ENCODE results near the gene VPS35L. TPM values are rescaled to one million over a fixed set of nuclear protein-coding genes. Genes with fewer than 3 reads are reported as not detected.

VPS35L gene
- total RNA-seq, 2 experiments from 2014 or later = 25.8 to 28.3 TPM

DNA sequence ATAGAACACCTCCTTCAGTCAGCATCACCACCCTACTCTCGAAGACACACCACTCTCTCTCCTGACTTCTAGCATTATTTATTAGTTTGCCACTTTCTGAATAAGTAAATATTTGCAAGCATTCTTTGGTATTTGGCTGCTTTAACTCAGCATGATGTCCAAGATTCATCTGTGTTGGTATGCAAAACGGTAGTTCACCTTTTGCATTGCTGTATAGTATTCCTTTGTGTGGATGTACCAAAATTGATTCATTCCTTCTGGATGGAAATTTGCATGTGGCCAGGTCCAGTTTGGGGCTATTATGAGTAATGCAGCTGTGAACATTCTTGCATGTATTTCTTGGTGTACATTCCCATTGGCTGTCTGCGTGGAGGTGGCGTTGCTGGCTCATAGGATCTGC, 129.7 kb downstream of the VPS35L start:
- H3K4me1 ChIP-seq (ENCODE audit: insufficient read depth, low read length) = peaks cover 25% of the 10 kb centered on the region
- no peaks in the 10 kb centered on the region for H3K9me3 Mint-ChIP-seq
- TF ChIP-seq, protein P1, sequence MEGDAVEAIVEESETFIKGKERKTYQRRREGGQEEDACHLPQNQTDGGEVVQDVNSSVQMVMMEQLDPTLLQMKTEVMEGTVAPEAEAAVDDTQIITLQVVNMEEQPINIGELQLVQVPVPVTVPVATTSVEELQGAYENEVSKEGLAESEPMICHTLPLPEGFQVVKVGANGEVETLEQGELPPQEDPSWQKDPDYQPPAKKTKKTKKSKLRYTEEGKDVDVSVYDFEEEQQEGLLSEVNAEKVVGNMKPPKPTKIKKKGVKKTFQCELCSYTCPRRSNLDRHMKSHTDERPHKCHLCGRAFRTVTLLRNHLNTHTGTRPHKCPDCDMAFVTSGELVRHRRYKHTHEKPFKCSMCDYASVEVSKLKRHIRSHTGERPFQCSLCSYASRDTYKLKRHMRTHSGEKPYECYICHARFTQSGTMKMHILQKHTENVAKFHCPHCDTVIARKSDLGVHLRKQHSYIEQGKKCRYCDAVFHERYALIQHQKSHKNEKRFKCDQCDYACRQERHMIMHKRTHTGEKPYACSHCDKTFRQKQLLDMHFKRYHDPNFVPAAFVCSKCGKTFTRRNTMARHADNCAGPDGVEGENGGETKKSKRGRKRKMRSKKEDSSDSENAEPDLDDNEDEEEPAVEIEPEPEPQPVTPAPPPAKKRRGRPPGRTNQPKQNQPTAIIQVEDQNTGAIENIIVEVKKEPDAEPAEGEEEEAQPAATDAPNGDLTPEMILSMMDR (IDR thresholded peaks at IDR 0.05) = no peak
- H3K9me3 ChIP-seq (ENCODE audit: control insufficient read depth in 1 of 2, insufficient read depth in 1 of 2, low read length in 2 of 2) = peaks cover 4 to 5% of the 10 kb centered on the region in 2 experiments
- H3K4me3 ChIP-seq (ENCODE audit: low read length) = no peak overlapping the region
- no peak overlapping the region for H3K27ac Mint-ChIP-seq
- peaks cover 83% of the 10 kb centered on the region for H3K36me3 Mint-ChIP-seq (ENCODE audit: low read depth)
- DNase-seq (no peak), ATAC-seq (ENCODE audit: poor library complexity) (no peak)
- no peak overlapping the region for H3K27ac ChIP-seq (ENCODE audit: low read depth in 1 of 2, low read length in 2 of 2)
- CTCF ChIA-PET = no interaction called here
- H3K27me3 Mint-ChIP-seq = no peaks in the 10 kb centered on the region
- no peak overlapping the region for H3K4me3 Mint-ChIP-seq
- intact Hi-C loops (cut with DNase I, micrococcal nuclease) = no loop called here
- H3K36me3 ChIP-seq (ENCODE audit: insufficient read depth, low read length) = peaks cover 59% of the 10 kb centered on the region
- POLR2A ChIA-PET = no interaction called here
- H3K4me1 Mint-ChIP-seq (ENCODE audit: low read depth) = peaks cover 30% of the 10 kb centered on the region
- no peaks in the 10 kb centered on the region for H3K27me3 ChIP-seq (ENCODE audit: control insufficient read depth in 1 of 2, insufficient read depth in 2 of 2, low read length in 2 of 2)

DNA sequence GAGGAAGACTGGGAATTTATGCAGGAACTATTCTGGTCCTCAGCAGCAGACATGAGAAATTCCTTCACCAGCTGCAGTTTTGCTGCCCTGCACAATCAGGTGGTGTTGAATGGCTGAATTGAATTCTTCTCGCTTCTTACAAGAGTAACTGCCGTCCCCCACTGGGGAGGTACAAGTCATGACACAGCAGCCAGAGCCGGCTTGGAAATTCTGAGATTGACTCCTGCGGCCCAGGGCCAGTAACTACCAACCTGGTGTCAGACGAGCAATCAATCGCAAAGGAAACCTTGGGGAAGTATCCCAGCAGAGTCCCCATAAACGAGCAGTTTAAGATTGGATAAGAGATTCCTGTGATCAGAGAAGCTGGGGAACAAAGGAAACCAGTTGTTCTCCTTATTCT, 131.8 kb downstream of the VPS35L start:
- H3K27me3 Mint-ChIP-seq = no peaks in the 10 kb centered on the region
- peaks cover 4 to 5% of the 10 kb centered on the region in 2 experiments for H3K9me3 ChIP-seq (ENCODE audit: control insufficient read depth in 1 of 2, insufficient read depth in 1 of 2, low read length in 2 of 2)
- no peaks in the 10 kb centered on the region for H3K27me3 ChIP-seq (ENCODE audit: control insufficient read depth in 1 of 2, insufficient read depth in 2 of 2, low read length in 2 of 2)
- H3K36me3 ChIP-seq (ENCODE audit: insufficient read depth, low read length) = peaks cover 51% of the 10 kb centered on the region
- H3K4me1 Mint-ChIP-seq (ENCODE audit: low read depth) = peaks cover 37% of the 10 kb centered on the region
- peaks cover 38% of the 10 kb centered on the region for H3K4me1 ChIP-seq (ENCODE audit: insufficient read depth, low read length)
- ChIA-PET POLR2A (no interaction called here), CTCF (no interaction called here)
- intact Hi-C loops (cut with DNase I, micrococcal nuclease) = no loop called here
- no peak for DNase-seq
- H3K4me3 ChIP-seq (ENCODE audit: low read length) = no peak overlapping the region
- peaks cover 78% of the 10 kb centered on the region for H3K36me3 Mint-ChIP-seq (ENCODE audit: low read depth)
- TF ChIP-seq, protein P1 (IDR thresholded peaks at IDR 0.05) = no peak
- no peak overlapping the region for H3K4me3 Mint-ChIP-seq
- no peak for ATAC-seq (ENCODE audit: poor library complexity)
- H3K27ac Mint-ChIP-seq = no peak overlapping the region
- H3K9me3 Mint-ChIP-seq = no peaks in the 10 kb centered on the region
- no peak overlapping the region for H3K27ac ChIP-seq (ENCODE audit: low read depth in 1 of 2, low read length in 2 of 2)

DNA sequence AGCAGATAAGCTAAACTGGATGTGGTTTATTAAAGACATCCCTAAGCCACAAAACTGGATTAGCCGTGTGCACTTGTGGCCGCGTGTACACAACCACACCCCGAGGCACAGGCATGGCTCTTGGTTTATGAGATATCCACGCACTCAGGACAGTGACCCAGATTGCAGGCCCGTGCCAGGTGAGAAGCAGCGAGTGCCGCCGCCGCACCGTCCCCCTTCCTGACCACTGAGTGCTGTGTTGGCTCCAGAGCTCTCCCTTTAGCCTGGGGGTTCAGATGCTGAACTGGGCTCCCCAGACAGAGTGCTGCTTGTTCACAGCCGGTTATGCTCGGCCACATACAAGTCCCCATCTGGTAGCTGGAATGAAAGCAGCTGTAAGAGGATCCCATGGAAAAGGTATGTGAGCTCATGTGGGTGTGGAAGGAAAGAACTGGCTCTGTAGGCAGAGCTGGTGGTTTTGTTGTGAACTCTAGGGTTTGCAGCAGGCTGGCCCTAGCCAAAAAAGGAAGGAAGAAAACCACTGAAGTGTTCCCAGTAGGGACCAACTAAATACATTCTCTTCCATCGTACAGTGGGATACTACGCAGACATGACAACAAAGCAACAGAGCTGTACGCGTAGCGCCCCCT, 133.0 kb downstream of the VPS35L start:
- intact Hi-C loops (cut with DNase I, micrococcal nuclease) = no loop called here
- DNase-seq (peak in 1 of 14 experiments; percentile 16), ATAC-seq (ENCODE audit: poor library complexity) (no peak)
- H3K36me3 Mint-ChIP-seq (ENCODE audit: low read depth) = peaks cover 71% of the 10 kb centered on the region
- no peaks in the 10 kb centered on the region for H3K9me3 Mint-ChIP-seq
- CTCF ChIA-PET = interaction anchor here (0.8 kb wide), 1 partner anchor 48 kb away, joined by 4 read pairs; no protein-coding TSS in a partner anchor
- peaks cover 39% of the 10 kb centered on the region for H3K36me3 ChIP-seq (ENCODE audit: insufficient read depth, low read length)
- H3K27me3 ChIP-seq (ENCODE audit: control insufficient read depth in 1 of 2, insufficient read depth in 2 of 2, low read length in 2 of 2) = no peaks in the 10 kb centered on the region
- H3K9me3 ChIP-seq (ENCODE audit: control insufficient read depth in 1 of 2, insufficient read depth in 1 of 2, low read length in 2 of 2) = peaks cover under 1 to 5% of the 10 kb centered on the region in 2 experiments
- H3K27me3 Mint-ChIP-seq = no peaks in the 10 kb centered on the region
- H3K4me3 Mint-ChIP-seq = no peak overlapping the region
- POLR2A ChIA-PET = interaction anchor here (0.6 to 1.3 kb wide), 3 partner anchors 8 to 29 kb away, joined by 3 to 4 read pairs (median 3); partner anchors contain the start of genes IQCK and KNOP1
- no peak overlapping the region for H3K4me3 ChIP-seq (ENCODE audit: low read length)
- no peak overlapping the region for H3K27ac ChIP-seq (ENCODE audit: low read depth in 1 of 2, low read length in 2 of 2)
- TF ChIP-seq, protein P1 (IDR thresholded peaks at IDR 0.05) = no peak
- peaks cover 38% of the 10 kb centered on the region for H3K4me1 ChIP-seq (ENCODE audit: insufficient read depth, low read length)
- H3K4me1 Mint-ChIP-seq (ENCODE audit: low read depth) = peaks cover 42% of the 10 kb centered on the region
- H3K27ac Mint-ChIP-seq = peak overlapping the region; percentile 71

Data from CD4-positive, alpha-beta T cell (primary cell).